22Rv1 (cell line): ENCODE results near the gene LTBP3.

ENCODE experiments used
- ZFX ChIP-seq: fragments of 450-650 bp; IDR thresholded peaks from 2 replicates; pipeline ENCODE4 v1.6.1; 2017; ENCODE audit warnings: antibody characterized with exemption, borderline replicate concordance
- TF ChIP-seq, protein P1 (sequence below): fragments of 450-650 bp; IDR thresholded peaks from 2 replicates; pipeline ENCODE4 v1.5.1; 2017; ENCODE audit warnings: mild to moderate bottlenecking

GRCh38 chr11:65565624-65566453 lies 7.7 kb upstream of the LTBP3 start:
- TF ChIP-seq, protein P1, sequence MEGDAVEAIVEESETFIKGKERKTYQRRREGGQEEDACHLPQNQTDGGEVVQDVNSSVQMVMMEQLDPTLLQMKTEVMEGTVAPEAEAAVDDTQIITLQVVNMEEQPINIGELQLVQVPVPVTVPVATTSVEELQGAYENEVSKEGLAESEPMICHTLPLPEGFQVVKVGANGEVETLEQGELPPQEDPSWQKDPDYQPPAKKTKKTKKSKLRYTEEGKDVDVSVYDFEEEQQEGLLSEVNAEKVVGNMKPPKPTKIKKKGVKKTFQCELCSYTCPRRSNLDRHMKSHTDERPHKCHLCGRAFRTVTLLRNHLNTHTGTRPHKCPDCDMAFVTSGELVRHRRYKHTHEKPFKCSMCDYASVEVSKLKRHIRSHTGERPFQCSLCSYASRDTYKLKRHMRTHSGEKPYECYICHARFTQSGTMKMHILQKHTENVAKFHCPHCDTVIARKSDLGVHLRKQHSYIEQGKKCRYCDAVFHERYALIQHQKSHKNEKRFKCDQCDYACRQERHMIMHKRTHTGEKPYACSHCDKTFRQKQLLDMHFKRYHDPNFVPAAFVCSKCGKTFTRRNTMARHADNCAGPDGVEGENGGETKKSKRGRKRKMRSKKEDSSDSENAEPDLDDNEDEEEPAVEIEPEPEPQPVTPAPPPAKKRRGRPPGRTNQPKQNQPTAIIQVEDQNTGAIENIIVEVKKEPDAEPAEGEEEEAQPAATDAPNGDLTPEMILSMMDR = no peak
- TF ChIP-seq ZFX = no peak
